AG08396 (cell line): ENCODE data around the gene CLRN1.

Experiments
- DNase-seq: peaks from one replicate; pipeline ENCODE4 v3.0.0; 2012; ENCODE audit warnings: low spot score, mixed read lengths

Gene CLRN1

DNA sequence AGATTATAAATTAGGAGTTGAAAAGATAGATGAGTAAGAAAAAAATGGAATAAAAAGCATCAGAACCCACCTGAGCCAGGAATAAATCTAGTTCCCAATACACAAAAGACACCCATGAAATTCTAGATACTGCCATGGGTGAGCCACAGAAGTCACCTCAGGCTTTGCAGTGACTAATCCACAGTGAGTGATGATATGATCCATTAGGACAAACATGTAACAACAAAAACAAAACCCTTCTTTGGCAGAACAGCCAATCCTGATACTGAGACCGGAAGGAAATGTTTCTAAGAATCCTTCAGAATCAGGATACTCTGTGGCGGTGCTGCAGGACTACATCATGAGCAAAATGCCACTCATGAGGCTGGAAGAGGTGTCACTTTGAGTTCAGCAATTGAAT is 52.3 kb downstream of the CLRN1 start:
- DNase-seq, result no peak

DNA sequence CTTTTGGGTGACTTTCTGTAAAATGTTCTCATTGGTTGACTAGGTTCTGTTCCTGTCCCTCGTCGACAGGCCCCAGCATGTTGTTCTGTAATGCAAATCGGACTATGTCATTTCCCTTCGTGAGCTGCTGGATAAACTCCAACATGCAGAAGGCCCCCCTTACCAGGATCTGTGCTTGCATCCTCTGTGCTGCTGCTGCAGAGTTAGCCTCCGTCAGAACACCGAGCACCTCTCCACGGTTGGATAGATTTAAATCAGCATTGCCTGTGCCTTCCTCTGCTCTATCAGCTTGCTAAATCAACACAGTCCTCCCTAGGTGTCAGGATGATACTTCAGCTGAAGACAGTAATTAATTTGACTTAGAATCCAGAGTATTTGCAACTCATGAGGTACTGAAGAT is 54.6 kb downstream of the CLRN1 start:
- DNase-seq, result no peak

DNA sequence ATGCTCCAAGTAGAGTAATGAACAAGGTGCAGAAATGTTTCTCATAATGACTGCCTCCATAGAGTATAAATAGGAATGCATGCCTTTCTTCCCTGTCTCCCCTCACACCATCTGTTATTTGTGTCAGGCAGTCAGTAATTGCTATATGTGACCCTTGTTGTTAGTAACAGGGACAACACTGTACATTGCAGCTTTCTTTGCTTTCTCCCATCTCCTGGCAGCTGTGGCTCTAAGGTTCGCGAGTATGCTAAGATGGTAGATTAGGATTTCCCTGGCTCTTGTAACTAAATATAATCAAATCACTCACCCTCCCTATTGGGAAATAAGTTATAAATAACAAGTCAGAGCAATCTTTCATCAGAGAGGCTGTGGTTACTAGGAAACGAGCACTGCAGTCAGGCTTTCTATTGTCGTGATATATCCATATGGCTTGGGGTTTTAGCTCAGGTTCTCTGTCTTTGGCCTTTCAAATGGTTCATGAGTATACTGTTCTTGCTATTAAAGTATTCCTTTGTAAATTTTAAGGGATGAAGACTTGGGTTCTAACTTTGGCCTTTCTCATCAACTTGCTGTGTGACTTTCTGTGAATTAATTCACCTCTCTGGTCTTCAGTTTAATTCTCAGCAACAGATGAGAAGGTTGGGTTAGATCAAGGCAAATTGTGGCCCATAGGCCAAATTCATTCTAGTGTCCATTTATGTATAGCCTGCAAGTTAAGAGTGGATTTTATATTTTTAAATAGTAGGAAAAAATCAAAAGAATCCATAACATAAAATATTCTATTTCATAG is 59.2 kb downstream of the CLRN1 start:
- peak; percentile 12 for DNase-seq

DNA sequence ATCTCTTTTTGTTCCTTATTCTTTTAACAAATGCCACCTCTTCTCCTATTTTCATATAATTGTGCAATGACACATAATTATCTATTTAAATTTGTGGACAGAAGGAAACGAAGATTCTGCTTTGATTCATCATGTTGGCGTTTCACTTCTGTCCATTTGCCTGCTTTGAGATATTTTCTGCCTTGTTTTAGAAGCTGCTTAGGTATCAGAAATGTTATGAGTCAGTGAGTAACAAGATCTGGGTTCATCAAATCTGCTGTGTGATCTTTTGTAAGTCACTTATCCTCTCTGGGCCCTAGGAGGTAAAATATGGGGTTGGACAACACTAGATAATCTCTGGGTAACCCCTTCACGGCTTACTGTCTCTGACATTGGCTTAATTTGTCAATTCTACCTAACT is 60.0 kb downstream of the CLRN1 start:
- no peak for DNase-seq

DNA sequence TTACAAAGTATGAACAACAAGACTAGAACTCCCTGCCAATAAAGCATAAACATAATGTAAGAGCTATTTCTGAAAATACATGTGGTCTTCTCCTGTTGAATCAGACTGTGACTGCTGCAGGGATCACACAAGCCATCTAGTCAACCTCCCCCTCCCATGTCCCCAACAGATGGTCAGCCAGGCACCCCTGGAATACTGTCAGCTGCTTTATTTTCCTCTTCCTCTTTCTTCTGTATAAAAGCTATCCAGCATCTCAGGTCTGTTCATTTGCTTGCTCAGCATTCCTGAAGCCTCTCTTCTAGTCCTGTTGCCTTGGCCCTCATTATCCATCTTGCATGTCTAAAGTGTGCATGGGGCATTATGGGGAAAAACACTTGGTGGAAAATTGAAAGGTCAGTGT is 60.8 kb downstream of the CLRN1 start:
- DNase-seq, result no peak

DNA sequence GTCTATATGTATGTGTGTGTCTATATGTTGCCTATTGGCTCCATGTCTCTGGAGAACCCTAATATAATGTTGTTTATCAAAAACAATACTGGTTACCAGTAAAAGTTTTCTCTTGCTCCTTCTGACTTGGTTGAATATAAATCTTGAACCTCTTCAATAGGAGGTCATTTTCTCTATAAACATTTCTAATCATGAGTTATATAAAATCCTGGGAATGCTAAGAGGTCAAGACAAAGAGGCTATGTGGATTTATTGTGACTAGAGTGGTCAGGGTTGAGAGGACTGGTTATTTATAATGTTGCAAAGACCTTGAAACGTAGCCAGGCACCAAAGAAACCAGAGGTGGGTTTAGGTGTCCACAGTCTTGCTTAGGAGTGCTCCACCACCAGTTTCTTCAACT is 66.1 kb downstream of the CLRN1 start:
- no peak for DNase-seq

DNA sequence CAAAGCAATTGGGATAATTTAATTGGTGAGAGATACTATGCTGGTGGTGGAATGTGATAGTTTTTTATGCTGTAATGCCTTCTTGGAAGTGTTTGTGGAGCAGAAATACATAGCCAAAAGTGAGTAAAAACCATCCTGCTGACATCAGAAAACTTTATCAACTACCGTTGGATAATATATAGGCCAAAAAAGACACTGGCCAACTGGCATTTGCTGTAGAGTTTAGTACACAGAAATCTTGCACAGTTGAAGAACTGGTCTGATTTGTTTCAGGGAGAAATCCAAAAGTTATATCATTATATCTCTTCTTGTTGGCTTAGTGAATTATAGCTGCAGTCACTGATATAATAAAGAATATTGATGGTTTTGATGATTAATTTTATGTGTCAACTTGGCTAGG is 66.8 kb downstream of the CLRN1 start:
- DNase-seq, result no peak

DNA sequence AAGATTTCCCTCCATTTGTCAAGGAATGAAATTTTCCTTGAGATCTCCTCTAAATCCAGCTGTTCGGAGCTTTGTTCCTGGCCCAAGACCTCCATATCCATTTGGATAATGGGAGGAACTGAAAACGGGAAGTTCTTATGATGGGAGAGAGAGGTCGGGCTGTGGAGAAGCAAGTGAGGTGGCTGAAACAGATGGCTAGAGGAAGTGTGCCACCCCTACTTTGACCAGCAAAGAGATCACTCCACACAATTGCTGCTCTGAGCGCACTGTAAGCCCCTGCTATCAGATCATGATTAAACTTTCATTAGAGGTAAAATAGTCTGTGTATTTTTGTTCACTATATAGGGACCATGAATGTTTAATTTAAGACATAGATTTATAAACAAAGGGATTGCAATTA is 67.2 kb downstream of the CLRN1 start, which contains the start of gene MINDY4B:
MINDY4B (minus strand) TSS at position 101 of the 400 bp plus-strand sequence; CDS start at position 101, 0 bp downstream.
- no peak for DNase-seq

DNA sequence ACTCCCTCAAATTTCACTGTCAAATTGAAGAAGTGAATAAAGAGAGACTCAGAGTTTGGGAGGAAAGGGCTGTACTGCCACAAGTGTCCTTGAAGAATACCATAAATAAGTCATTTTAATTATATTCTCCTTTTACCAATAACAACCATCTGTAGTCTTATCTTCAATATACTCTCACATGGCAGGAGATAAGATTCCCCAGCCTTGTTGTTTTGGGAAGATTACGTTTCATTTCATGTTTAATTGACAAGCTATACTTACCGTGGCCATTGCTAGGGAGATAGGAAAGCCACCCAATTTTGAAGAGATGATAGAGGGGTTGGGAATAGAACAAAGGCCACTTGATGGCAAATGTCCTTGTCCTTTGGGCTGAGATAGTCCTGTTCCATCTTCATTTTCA is 69.5 kb downstream of the CLRN1 start:
- DNase-seq, result no peak

DNA sequence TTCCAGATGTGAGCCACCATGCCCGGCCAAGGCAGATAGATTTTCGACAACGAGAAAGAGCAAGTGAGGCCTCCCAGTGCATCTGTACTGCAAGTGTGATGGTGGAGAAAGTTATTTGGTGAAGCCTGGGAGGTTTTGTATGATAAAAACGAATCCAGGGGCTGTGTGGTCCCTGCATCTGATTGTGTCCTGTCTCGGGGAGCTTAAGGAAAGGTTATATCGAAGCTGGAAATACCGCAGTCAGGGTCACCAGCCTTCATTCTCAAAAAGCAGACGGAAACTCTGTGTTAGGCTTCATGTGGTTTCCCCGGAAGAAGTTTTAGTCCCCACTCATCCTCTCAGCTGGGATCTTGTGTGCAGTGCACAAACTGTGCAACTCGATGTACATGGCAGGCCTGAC is 70.7 kb downstream of the CLRN1 start:
- no peak for DNase-seq

DNA sequence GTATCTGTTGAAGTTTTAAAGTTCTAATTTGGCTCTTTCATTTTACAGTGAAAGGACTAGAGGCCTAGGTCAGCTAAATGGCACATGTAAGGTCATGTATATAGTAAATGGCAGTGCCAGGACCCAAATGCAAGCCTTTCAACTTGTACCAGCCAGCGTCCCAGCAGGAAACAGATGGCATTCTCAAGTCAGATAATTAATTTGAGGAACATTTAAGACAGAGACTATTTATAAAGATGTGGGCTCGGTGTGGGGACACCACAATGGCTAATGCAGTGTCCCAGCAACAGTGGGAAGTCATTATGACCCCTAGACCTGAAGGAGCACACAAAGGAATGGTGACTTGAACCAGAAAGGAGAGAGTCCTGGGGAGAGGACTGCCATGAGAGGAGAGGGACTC is 73.4 kb downstream of the CLRN1 start:
- no peak for DNase-seq

DNA sequence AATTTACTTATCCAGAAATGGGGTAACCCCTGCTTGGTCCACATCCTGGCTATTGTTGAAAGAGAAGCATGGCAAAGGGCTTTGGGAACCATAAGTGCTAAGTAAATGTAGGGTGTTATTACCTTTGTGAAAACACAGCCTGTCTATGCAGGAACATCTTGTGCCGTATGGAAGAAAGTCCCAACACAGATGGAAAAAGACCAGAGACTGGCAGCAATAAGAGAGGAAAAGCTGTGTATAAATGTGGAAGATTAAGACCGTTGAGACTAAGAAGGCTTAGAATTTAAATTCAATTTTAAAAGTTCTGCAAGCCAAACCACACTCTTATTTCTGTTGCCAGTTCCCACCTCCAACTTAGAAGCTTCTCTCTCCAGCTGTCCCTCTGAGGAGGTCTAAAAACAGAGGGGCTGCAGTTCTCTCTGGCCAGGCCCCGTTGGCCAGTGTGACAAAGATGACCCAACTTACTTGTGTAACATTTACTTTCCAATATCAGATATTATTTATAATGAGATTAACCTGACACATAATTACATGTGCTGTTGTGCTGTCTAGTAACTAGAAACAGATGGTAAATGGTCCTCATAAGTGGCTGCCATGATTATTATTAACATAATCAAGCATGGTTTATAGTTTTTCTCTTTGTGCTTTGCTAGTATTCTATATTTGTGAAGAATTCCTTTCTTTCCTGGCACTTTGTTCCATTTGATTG is 74.3 kb downstream of the CLRN1 start:
- DNase-seq, result no peak

DNA sequence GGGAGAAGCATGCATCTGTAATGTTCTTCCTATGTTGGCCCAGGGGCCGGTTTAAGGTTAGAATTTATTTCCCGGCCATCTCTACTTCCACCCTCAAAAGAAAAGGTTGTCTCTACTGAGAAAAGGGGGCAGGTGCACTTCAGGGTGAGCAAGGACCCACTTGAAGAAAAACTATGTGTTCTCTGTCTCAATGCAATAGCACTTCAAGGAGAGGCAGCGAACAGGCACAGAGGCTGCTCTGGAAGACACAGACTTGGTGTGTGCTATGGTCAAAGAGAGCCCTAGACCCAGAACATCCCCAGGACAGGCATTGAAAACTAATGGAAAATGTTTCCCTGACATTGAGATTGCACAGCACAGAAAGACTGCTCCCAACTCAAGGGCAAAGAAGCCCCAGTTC is 74.9 kb downstream of the CLRN1 start:
- no peak for DNase-seq

DNA sequence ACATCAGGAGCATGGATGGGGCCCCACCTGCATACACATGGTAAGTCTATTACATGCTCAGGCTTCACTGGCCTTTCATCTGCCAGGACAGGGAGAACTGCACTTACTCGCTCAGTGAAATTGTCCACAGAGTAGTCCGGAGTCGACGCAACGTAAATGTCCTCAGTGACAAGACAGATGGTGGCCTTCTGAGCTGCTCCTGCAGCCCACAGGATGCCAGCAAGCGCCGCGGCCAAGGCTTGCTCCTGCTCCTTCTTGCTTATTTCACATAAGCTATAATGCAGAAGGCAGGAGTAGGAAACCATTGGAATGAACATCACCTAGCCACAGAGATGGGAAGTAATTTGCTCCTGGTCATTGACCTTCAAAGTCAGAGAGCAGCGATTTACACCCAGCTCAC is 81.7 kb downstream of the CLRN1 start:
- DNase-seq, result no peak

DNA sequence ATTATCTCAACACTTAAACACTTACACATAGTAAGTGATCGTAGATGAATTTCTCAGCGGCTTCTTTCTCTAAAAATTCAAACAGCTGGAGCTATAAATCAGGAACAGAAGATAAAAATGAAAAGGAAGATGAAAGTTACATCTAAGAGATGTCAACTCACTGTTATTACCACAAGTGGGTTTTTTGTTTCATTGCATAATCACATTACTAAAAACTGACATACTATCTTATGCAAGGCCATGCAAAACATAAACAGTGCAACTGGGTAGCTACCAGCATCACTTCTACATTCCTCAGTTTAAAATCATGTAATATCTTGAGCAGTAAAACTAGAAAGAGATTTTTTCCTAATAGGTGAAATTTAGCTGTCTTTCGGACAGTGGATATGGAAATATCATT is 82.2 kb downstream of the CLRN1 start:
- no peak for DNase-seq

DNA sequence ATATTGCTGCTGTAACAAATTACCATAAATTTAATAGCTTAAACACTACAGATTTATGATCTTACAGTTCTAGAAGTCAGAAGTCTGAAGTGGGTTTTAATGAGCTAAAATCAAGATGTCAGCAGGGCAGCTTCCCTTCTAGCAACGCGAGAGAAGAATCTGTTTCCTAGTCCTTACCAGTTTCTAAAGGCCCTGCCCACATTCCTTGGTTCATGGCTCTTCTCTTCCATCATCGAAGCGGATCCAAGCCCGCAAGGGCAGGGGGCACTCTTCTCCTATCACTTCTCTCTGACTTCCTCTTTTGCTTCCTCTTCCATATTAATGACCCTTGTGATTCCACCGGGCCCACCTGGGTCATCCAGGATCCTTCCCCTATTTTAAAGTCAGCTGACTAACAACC is 83.4 kb downstream of the CLRN1 start:
- DNase-seq, result no peak

DNA sequence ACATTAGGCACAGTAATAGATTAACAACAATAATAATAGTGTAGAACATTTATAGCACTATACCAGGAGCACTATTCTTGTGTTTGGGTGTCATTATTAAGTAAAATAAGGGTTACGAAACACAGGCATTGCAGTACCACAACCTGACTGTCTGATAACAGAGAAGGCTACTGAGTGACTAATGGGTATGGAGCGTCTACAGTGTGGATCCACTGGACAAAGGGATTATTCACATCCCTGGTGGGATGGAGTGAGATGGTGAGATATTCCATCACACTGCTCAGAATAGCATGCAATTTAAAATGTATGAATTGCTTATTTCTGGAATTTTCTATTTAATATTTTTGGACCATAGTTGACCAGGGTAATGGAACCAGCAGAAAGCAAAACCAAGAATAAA is 85.5 kb downstream of the CLRN1 start:
- no peak for DNase-seq

DNA sequence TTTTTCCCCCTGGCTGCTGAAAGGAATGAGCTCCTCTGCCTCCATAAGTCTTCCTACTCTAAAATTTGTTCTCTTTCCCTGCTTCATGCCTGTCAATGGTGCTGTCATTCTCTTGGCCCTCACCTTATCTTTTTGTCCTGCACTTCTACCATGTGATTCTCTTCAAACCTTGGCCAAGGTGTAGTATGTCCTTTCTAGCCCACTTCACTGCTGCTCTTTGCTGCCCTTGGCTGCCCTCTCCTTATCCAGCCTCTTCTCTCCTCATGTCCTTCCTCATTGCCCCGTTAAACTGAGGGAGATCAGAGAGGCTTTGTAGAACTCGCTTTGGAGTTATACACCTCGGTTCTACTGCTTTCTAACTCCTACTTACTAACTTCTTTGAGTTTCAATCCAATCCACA is 87.0 kb downstream of the CLRN1 start:
- DNase-seq, result no peak

DNA sequence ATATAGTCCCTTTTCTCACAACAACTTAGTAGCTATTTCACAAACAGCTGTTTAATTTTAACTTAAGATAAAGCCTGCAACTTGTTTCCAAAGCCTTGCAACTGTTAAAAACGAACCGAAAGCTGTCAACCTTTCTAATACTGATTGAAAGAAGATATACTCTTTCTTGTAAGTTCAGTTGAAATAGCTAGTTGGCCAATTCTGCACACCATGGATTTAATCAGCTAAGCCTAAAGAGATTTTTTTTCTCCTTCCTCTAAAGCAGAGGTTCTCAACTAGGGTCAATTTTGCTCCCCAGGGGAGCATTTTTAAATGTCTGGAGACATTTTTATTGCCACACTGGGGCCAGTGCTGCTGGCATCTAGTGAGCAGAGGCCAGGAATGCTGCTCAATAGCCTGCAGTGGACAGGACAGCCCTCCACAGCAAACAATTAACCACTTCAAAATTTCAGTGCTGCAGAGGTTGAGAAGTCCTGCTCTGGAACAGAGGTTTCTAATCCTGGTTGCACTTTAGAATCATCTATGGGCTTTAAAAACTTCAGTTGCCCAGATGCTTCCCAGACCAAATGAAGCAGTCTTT is 93.4 kb downstream of the CLRN1 start:
- DNase-seq, result no peak

DNA sequence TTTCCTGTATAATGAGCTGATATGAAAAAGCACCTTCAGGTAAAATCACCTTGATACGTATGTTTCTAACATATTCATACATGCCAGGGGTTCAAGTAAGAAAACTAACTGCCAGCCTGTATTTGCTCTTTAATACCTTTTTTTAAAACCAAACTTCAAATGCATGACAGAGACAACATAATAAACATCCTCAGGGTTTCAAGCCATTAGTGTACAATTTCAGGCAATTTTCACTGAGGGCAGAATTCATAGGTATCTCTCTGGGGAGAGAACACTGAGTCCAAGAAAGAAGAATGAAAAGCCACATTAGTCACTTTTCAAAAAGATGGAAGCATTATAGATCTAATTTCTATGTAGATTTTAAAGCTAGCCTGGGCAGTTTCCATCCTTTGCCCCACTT is 94.2 kb downstream of the CLRN1 start:
- DNase-seq, result no peak

DNA sequence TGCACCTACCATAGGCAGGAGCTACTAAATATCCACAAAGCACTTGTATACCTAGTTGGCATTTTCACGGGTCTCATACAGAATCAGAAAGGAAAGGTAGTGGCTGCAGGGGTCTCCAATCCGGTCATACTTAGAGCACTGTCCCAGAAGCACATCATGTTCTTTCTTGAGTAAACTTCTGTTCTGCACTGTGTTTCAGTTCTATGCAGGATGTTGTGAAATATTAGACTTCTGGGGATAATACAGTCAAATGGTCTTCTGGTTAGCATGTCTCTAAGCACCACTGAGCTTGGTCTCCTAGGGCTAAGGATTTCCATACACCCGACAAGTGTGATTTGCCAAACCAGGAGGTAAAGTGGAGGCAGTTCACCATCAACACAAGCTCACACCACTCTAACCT is 95.2 kb downstream of the CLRN1 start:
- no peak for DNase-seq

DNA sequence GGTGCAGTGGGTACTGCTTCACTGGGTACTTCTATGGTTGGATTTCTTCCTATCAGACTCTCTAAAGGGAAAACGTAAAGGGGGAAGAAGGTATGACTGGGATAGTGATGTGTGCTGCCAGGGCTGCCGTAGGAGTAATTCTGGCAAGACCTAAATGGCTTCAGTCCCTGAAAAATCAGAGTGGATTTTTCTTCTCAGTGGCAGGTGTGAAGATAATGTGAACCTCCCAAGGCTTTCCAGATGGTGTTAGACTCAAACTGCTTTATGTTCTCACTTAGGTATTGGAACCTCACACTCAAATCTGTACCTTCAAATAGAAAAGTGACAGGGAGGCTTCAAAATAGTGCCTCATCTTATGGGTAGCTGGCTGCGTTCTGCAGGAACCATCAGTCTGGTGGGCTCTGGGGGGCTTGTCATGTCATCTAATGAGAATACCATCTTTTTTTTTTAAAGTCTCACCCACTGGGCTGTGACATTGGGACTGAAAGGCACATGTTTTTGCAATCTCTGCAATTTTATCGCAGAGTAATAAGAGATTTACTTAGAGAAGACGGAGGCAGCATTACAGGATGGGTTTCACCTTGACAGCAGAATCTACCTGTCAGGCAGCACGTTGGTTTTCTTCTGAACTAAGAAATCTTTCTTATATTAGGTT is 95.8 kb downstream of the CLRN1 start:
- DNase-seq, result no peak
